Trophoblast cell (in vitro differentiated cells and primary cell): Measurements from ENCODE around the gene NUFIP1.

Experiments
- DNase-seq, 2 donors: peaks; one replicate each; pipeline ENCODE4 v3.0.0-alpha.2; 2016
- H2AFZ ChIP-seq: 2 replicates; pipeline ENCODE4 v1.6.1; 2013; ENCODE audit warnings: low read length, moderate library complexity, mild to moderate bottlenecking; ENCODE audit not compliant: insufficient read depth, poor library complexity
- H2AK5ac ChIP-seq: 2 replicates; pipeline ENCODE4 v1.6.1; 2013; ENCODE audit warnings: mild to moderate bottlenecking, low read length
- H2BK120ac ChIP-seq: 2 replicates; pipeline ENCODE4 v1.6.1; 2013; ENCODE audit warnings: low read length, mild to moderate bottlenecking, moderate library complexity; ENCODE audit not compliant: insufficient read depth, poor library complexity
- H2BK12ac ChIP-seq: 2 replicates; pipeline ENCODE4 v1.6.1; 2013; ENCODE audit warnings: mild to moderate bottlenecking, low read length, moderate library complexity
- H2BK5ac ChIP-seq: 2 replicates; pipeline ENCODE4 v1.6.1; 2013; ENCODE audit warnings: low read length, low read depth, moderate library complexity, mild to moderate bottlenecking; ENCODE audit not compliant: poor library complexity
- H3K14ac ChIP-seq: 2 replicates; pipeline ENCODE4 v1.6.1; 2013; ENCODE audit warnings: mild to moderate bottlenecking, low read length
- H3K18ac ChIP-seq: 2 replicates; pipeline ENCODE4 v1.6.1; 2013; ENCODE audit warnings: mild to moderate bottlenecking, low read length
- H3K23ac ChIP-seq: 2 replicates; pipeline ENCODE4 v1.6.1; 2013; ENCODE audit warnings: low read length
- H3K27ac ChIP-seq: 2 replicates; pipeline ENCODE4 v1.5.1; 2013; ENCODE audit warnings: low read depth, mild to moderate bottlenecking, inconsistent platforms, low read length, moderate library complexity
- H3K27me3 ChIP-seq: 2 replicates; pipeline ENCODE4 v1.6.1; 2013; ENCODE audit warnings: inconsistent platforms, mild to moderate bottlenecking, low read length, moderate library complexity; ENCODE audit not compliant: insufficient read depth
- H3K36me3 ChIP-seq, 2 experiments: 1 replicate in 1 of 2; 2 replicates in 1 of 2; pipeline ENCODE4 v1.6.1; 2013; ENCODE audit warnings: low read length in 2 of 2, mild to moderate bottlenecking in 2 of 2, moderate library complexity in 1 of 2; ENCODE audit not compliant: insufficient read depth in 2 of 2, control insufficient read depth in 1 of 2
- H3K4ac ChIP-seq: 2 replicates; pipeline ENCODE4 v1.6.1; 2013; ENCODE audit warnings: low read depth, mild to moderate bottlenecking, low read length, moderate library complexity
- H3K4me1 ChIP-seq, 2 experiments: 1 replicate in 1 of 2; 2 replicates in 1 of 2; pipeline ENCODE4 v1.6.1; 2013; ENCODE audit warnings: low read length in 2 of 2, mild to moderate bottlenecking in 2 of 2, moderate library complexity in 1 of 2; ENCODE audit not compliant: insufficient read depth in 2 of 2, control insufficient read depth in 1 of 2
- H3K4me2 ChIP-seq: 2 replicates; pipeline ENCODE4 v1.6.1; 2013; ENCODE audit warnings: inconsistent platforms, mild to moderate bottlenecking, low read length, moderate library complexity
- H3K4me3 ChIP-seq: 2 replicates; pipeline ENCODE4 v1.5.1; 2013; ENCODE audit warnings: mild to moderate bottlenecking, low read depth, low read length, inconsistent platforms
- H3K79me1 ChIP-seq: one replicate; pipeline ENCODE4 v1.6.1; 2013; ENCODE audit warnings: low read length
- H3K79me2 ChIP-seq: 2 replicates; pipeline ENCODE4 v1.6.1; 2013; ENCODE audit warnings: low read length, mild to moderate bottlenecking; ENCODE audit not compliant: control insufficient read depth, insufficient read depth, poor library complexity
- H3K9ac ChIP-seq: 2 replicates; pipeline ENCODE4 v1.6.1; 2013; ENCODE audit warnings: mild to moderate bottlenecking, low read length
- H3K9me3 ChIP-seq: 2 replicates; pipeline ENCODE4 v1.6.1; 2013; ENCODE audit warnings: low read depth, mild to moderate bottlenecking, control low read depth, inconsistent platforms, low read length; ENCODE audit not compliant: insufficient read depth
- H4K12ac ChIP-seq: 2 replicates; pipeline ENCODE4 v1.6.1; 2013; ENCODE audit warnings: low read depth, mild to moderate bottlenecking, low read length, moderate library complexity
- H4K8ac ChIP-seq: 2 replicates; pipeline ENCODE4 v1.6.1; 2013; ENCODE audit warnings: low read depth, mild to moderate bottlenecking, low read length, moderate library complexity
- H4K91ac ChIP-seq: one replicate; pipeline ENCODE4 v1.6.1; 2013; ENCODE audit warnings: low read depth, mild to moderate bottlenecking, low read length, moderate library complexity
- WGBS: extraction: QIAGEN DNeasy Blood & Tissue Kit; methylation state at CpG from one replicate; pipeline ENCODE4 v1.1.7; 2013; ENCODE audit warnings: missing lambda C conversion rate; ENCODE audit not compliant: insufficient read length, insufficient coverage; ENCODE audit errors: extremely low coverage; 5-methylcytosine and 5-hydroxymethylcytosine counted together

The NUFIP1 gene

DNA sequence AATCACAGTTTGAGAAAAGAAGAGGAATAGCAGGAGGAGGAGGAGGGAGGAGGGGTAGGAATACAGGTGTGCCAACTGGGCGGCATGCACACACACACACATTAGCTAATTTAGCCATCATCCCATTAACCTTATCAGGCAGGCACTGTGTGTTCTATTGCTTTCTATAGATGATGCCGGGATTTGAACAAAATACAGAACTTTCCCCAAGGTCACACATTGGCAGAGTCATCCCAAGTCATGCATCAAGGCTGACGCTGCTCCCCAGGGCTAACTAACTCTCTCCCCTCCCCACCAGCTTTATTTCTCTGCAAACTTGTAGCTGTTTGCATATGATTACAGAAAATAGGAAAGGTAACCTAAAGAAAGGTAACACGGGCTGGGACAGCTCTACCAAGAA lies 83.0 kb downstream of the NUFIP1 start:
- Histone ChIP-seq H3K9me3 (peaks cover 3% of the 10 kb centered on the region), H3K4me2 (no peak overlapping the region), H4K8ac (no peak overlapping the region), H2BK12ac (no peak overlapping the region), H3K79me1 (no peaks in the 10 kb centered on the region), H4K91ac (no peak overlapping the region), H3K27ac (no peak overlapping the region), H4K12ac (no peak overlapping the region), H3K36me3 (no peaks in the 10 kb centered on the region), H3K4ac (no peak overlapping the region), H3K18ac (no peak overlapping the region), H3K23ac (no peak overlapping the region), H3K79me2 (no peaks in the 10 kb centered on the region), H3K9ac (no peak overlapping the region), H2BK5ac (no peak overlapping the region), H3K4me3 (no peak overlapping the region), H3K4me1 (peaks cover 5% of the 10 kb centered on the region in 2 experiments), H2AFZ (no peak overlapping the region), H2BK120ac (no peak overlapping the region), H3K27me3 (no peaks in the 10 kb centered on the region), H3K14ac (no peak overlapping the region), H2AK5ac (no peak overlapping the region)
- DNase-seq, result no peak
- no CpG with 5 or more reads among the region's 4 CpGs for WGBS

DNA sequence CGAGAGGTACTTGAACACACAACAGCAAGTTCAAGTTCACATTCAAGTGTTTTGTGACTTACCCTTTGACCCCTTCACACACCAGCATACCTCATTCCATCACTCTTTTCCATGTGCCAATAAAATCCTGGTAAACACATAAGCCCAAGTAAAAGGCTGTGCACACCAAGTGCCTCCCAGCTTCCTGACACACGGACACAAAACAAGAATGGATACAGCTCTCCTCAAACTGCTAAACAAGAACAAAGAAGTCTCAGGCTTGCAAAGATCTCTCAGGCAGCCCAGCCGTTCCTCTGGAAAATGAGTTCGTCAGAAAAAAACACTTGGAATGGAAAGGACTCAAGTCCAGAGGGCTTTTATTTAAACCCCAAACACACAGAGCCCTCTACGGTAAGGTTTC lies 83.7 kb downstream of the NUFIP1 start:
- H3K9ac ChIP-seq, result no peak overlapping the region
- no peak overlapping the region for H4K8ac ChIP-seq
- H3K36me3 ChIP-seq, result no peaks in the 10 kb centered on the region
- no peak overlapping the region for H4K12ac ChIP-seq
- no peak overlapping the region for H2BK12ac ChIP-seq
- no peak overlapping the region for H3K4me3 ChIP-seq
- no peak overlapping the region for H3K4ac ChIP-seq
- H2AFZ ChIP-seq, result no peak overlapping the region
- no peak overlapping the region for H4K91ac ChIP-seq
- H3K9me3 ChIP-seq, result no peaks in the 10 kb centered on the region
- H2AK5ac ChIP-seq, result no peak overlapping the region
- no peaks in the 10 kb centered on the region for H3K79me2 ChIP-seq
- H3K79me1 ChIP-seq, result no peaks in the 10 kb centered on the region
- peak overlapping the region; percentile 8 for H2BK120ac ChIP-seq
- no peaks in the 10 kb centered on the region for H3K27me3 ChIP-seq
- no peak overlapping the region for H3K23ac ChIP-seq
- no peak overlapping the region for H3K4me2 ChIP-seq
- no peak overlapping the region for H3K18ac ChIP-seq
- no CpG with 5 or more reads among the region's 5 CpGs for WGBS
- no peak overlapping the region for H3K27ac ChIP-seq
- no peak for DNase-seq
- H2BK5ac ChIP-seq, result no peak overlapping the region
- peaks cover 5% of the 10 kb centered on the region in 2 experiments for H3K4me1 ChIP-seq
- no peak overlapping the region for H3K14ac ChIP-seq

DNA sequence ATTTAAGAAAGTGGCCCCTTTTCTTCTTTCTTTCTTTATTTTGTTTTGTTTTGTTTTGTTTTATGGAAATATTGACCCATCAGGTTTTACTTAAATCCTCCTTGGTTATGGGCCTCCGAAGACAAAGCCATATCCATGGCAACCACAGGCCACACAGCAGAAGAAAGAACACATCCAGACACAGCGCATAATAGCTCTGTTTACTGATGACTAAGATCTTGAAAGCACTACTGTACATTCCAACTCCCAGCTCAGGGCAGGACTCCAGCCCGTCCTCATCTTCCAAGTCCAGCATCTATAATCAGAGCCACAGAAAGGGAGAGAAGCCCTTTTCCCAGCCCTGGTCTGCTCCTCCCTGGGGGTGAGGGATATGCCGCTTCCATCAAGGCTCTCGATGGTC lies 84.3 kb downstream of the NUFIP1 start:
- Histone ChIP-seq H2BK5ac (no peak overlapping the region), H3K4me1 (peaks cover 5% of the 10 kb centered on the region in 2 experiments), H2AFZ (no peak overlapping the region), H3K36me3 (no peaks in the 10 kb centered on the region), H3K14ac (peak overlapping the region; percentile 16), H3K23ac (no peak overlapping the region), H3K9me3 (no peaks in the 10 kb centered on the region), H3K4me2 (no peak overlapping the region), H3K79me1 (no peaks in the 10 kb centered on the region), H3K9ac (no peak overlapping the region), H2BK12ac (no peak overlapping the region), H4K8ac (no peak overlapping the region), H3K27ac (no peak overlapping the region), H2AK5ac (no peak overlapping the region), H3K18ac (no peak overlapping the region), H2BK120ac (no peak overlapping the region), H3K4me3 (no peak overlapping the region), H4K91ac (no peak overlapping the region), H3K4ac (no peak overlapping the region), H4K12ac (no peak overlapping the region), H3K27me3 (no peaks in the 10 kb centered on the region), H3K79me2 (no peaks in the 10 kb centered on the region)
- DNase-seq, result peak in 1 of 2 donors; percentile 42
- no CpG with 5 or more reads among the region's 5 CpGs for WGBS

DNA sequence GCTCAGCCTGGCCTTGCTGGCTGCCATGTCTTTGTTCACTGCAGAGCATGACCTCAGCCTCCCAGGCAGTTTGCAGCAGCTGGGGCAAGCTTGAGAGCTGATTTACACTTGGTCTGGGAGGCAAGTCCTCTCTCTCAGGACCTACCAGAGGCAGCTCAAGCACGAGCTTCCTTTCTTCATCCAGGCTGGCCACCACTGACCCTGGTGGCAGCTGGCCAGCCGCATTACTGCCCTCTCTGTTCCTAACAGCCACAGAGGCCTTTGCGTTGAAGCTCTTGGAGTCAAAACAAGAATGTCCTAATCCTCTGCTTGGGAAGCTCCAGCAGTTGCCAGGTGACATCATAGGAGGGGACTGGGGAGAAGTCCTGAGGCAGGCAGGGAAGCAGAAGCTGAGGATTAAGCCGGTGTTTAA lies 85.7 kb downstream of the NUFIP1 start:
- Histone ChIP-seq H3K14ac (no peak overlapping the region), H3K9me3 (no peaks in the 10 kb centered on the region), H3K23ac (no peak overlapping the region), H3K79me1 (no peaks in the 10 kb centered on the region), H3K79me2 (no peaks in the 10 kb centered on the region), H3K27me3 (no peaks in the 10 kb centered on the region), H3K4ac (no peak overlapping the region), H2AK5ac (no peak overlapping the region), H4K12ac (no peak overlapping the region), H4K91ac (no peak overlapping the region), H2BK12ac (no peak overlapping the region), H4K8ac (no peak overlapping the region), H3K18ac (no peak overlapping the region), H3K4me1 (peaks cover 5% of the 10 kb centered on the region in 2 experiments), H3K9ac (no peak overlapping the region), H3K4me3 (no peak overlapping the region), H2BK120ac (no peak overlapping the region), H3K4me2 (no peak overlapping the region), H3K27ac (no peak overlapping the region), H3K36me3 (no peaks in the 10 kb centered on the region), H2AFZ (no peak overlapping the region), H2BK5ac (no peak overlapping the region)
- DNase-seq, result no peak
- WGBS, result no CpG with 5 or more reads among the region's 4 CpGs
